ENCODE measurements around the gene COL27A1. TPM values are rescaled to one million over a fixed set of nuclear protein-coding genes. Genes with fewer than 3 reads are reported as not detected.
"Not testable (repeated sequence)": the region's sequence is repeated elsewhere in the genome, so short reads cannot be mapped to it uniquely, and the experiment has no call there.

The COL27A1 gene
- total RNA-seq, 2 experiments from 2014 or later = 8.9 to 9.1 TPM

GRCh38 chr9:114327749-114328148 is 172.4 kb downstream of the COL27A1 start:
- Mint-ChIP-seq H3K4me1 (peaks cover 8% of the 10 kb centered on the region), H3K9me3 (ENCODE audit: low read depth) (no peaks in the 10 kb centered on the region), H3K36me3 (ENCODE audit: low read depth) (no peaks in the 10 kb centered on the region), H3K27ac (no peak overlapping the region), H3K27me3 (no peaks in the 10 kb centered on the region), H3K4me3 (no peak overlapping the region)
- intact Hi-C loops (cut with DNase I, micrococcal nuclease) = no loop called here
- CTCF ChIA-PET = no interaction called here
- no peak for ATAC-seq
- POLR2A ChIA-PET = no interaction called here
- no peak for DNase-seq

DNA sequence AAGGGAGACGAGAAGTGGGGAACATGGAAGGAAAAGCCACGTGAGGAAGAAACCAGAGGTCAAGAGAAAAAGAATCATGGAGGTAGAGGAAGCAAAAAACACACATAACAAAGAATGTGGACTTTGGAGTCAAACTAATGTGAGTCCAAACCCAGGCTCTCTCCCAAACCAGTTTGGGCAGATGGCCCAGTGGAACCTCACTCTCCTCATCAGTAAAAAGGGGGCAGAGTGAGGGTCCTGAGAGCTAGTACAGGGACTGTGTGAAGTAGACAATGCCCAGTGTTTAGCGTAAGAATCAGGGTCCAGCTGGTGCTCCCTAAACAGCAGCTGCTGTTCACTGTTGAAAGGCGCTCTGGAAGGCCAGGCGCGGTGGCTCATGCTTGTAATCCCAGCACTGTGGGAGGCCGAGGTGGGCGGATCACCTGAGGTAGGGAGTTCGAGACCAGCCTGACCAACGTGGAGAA is 173.1 kb downstream of the COL27A1 start:
- ATAC-seq; H3K4me1 Mint-ChIP-seq; CTCF ChIA-PET; H3K27me3 Mint-ChIP-seq; POLR2A ChIA-PET; H3K36me3 Mint-ChIP-seq (ENCODE audit: low read depth); DNase-seq; intact Hi-C loops (cut with DNase I, micrococcal nuclease); H3K27ac Mint-ChIP-seq; H3K4me3 Mint-ChIP-seq; H3K9me3 Mint-ChIP-seq (ENCODE audit: low read depth): not testable (repeated sequence)

DNA sequence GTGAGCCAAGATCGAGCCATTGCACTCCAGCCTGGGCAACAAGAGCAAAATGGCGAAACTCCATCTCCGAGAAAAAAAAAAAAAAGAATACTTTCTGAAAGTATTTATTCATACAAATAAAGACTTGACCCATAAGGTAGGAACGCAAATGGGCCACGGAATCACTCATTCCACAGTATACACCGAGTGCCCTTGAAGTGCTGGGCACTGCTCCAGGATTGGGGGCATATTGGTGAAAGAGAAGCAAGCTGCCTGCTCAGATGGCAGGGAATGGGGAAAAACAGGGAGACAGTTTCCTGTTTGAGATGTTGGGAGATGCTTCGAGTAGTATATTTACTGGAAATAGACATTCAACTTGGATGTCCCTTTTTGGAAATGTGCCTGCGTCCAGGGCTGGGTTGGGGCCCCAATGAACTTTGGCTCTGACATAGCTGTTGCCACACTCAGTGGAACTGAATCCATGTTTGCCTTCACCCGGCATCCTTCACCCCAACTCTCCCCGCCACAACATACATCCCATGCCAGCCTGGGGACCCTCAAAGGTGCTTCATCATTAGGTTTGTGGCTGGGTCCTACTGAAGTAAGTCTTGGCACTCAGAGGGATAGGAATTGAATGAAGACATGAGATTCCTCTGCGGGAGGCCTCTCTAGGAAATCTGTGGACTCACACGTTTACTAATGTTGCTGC is 173.7 kb downstream of the COL27A1 start:
- not testable (repeated sequence) for DNase-seq

DNA sequence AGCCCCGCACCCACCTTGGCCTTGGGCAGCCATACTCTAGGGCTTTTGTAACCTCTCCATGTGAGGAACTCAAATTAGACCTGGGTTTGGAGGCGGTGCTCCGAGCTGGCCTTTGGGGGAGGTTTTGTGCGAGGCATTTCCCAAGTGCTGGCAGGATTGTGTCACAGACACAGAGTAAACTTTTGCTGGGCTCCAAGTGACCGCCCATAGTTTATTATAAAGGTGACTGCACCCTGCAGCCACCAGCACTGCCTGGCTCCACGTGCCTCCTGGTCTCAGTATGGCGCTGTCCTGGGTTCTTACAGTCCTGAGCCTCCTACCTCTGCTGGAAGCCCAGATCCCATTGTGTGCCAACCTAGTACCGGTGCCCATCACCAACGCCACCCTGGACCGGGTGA is 174.3 kb downstream of the COL27A1 start, which contains the start of gene ORM2:
ORM2 (plus strand) TSS at position 245 of the 398 bp plus-strand sequence; CDS start at position 281, 36 bp downstream.
- not testable (repeated sequence) for H3K9me3 Mint-ChIP-seq (ENCODE audit: low read depth)

More for the DNA sequence above, 173.7 kb downstream of the COL27A1 start:
- H3K27me3 Mint-ChIP-seq; POLR2A ChIA-PET; H3K4me3 Mint-ChIP-seq; H3K9me3 Mint-ChIP-seq (ENCODE audit: low read depth); H3K4me1 Mint-ChIP-seq; CTCF ChIA-PET; H3K36me3 Mint-ChIP-seq (ENCODE audit: low read depth); ATAC-seq; H3K27ac Mint-ChIP-seq; intact Hi-C loops (cut with DNase I, micrococcal nuclease): not testable (repeated sequence)

GRCh38 chr9:114330636-114331035 is 175.3 kb downstream of the COL27A1 start:
- H3K4me3 Mint-ChIP-seq = no peak overlapping the region

More for the DNA sequence above, 174.3 kb downstream of the COL27A1 start, which contains the start of gene ORM2:
- H3K4me1 Mint-ChIP-seq; POLR2A ChIA-PET; H3K4me3 Mint-ChIP-seq; H3K27ac Mint-ChIP-seq; DNase-seq; ATAC-seq; H3K36me3 Mint-ChIP-seq (ENCODE audit: low read depth); CTCF ChIA-PET; intact Hi-C loops (cut with DNase I, micrococcal nuclease); H3K27me3 Mint-ChIP-seq: not testable (repeated sequence)

DNA sequence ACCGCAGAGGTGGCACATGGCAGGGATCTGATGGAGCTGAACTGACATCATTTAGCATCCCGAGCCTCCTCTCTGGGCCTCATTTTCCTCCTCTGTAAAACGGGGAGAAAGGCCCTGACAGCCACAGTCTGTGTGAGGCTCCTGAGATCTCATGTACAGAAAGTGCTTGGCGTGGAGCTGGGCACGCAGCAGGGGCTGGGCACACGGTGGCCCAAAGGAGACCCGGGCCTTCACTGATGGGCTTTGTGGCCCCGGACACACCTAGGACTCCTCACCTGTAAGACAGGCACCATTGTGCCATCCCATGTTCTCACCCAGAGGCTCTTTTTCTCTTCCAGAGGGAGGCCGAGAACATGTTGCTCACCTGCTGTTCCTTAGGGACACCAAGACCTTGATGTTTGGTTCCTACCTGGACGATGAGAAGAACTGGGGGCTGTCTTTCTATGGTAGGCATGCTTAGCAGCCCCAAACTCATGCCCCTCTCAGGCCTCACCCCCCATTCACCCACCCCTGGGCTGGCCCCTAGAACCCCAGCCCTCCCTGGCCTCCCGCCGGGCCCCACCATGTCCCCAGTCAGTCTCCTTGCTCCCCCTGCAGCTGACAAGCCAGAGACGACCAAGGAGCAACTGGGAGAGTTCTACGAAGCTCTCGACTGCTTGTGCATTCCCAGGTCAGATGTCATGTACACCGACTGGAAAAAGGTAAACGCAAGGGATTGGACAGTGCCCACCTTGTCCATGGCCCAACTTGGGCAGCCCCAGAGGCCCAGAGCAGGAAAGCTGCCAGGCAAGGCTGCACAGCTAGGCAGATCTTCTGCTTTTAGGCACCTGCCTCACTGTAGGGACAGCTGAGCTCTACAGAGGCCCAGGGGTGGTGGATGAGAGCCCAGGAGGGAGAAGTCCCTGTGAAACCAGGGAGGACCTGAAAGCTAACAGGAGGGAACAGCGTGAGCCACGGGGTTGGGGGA is 176.2 kb downstream of the COL27A1 start:
- CTCF ChIA-PET = interaction anchor here (1.1 kb wide), 1 partner anchor 54 kb away, joined by 3 read pairs; no protein-coding TSS in a partner anchor
- H3K27me3 Mint-ChIP-seq; POLR2A ChIA-PET; H3K4me1 Mint-ChIP-seq; H3K4me3 Mint-ChIP-seq; intact Hi-C loops (cut with DNase I, micrococcal nuclease); H3K9me3 Mint-ChIP-seq (ENCODE audit: low read depth); DNase-seq: not testable (repeated sequence)
- H3K36me3 Mint-ChIP-seq (ENCODE audit: low read depth) = peaks cover 21% of the 10 kb centered on the region
- peak overlapping the region; percentile 37 for H3K27ac Mint-ChIP-seq
- peak; percentile 12 for ATAC-seq

More at GRCh38 chr9:114330636-114331035, 175.3 kb downstream of the COL27A1 start:
- no peak overlapping the region for H3K27ac Mint-ChIP-seq
- no peak for DNase-seq
- no peak for ATAC-seq
- no peaks in the 10 kb centered on the region for H3K27me3 Mint-ChIP-seq
- peaks cover 8% of the 10 kb centered on the region for H3K4me1 Mint-ChIP-seq
- H3K9me3 Mint-ChIP-seq (ENCODE audit: low read depth) = peaks cover 2% of the 10 kb centered on the region
- intact Hi-C loops (cut with DNase I, micrococcal nuclease) = no loop called here
- CTCF ChIA-PET = interaction anchor here (1.1 kb wide), 1 partner anchor 55 kb away, joined by 3 read pairs; no protein-coding TSS in a partner anchor
- H3K36me3 Mint-ChIP-seq (ENCODE audit: low read depth) = peaks cover 13% of the 10 kb centered on the region
- POLR2A ChIA-PET = no interaction called here

GRCh38 chr9:114332474-114333040 is 177.2 kb downstream of the COL27A1 start:
- peaks cover 30% of the 10 kb centered on the region for H3K36me3 Mint-ChIP-seq (ENCODE audit: low read depth)
- DNase-seq; H3K9me3 Mint-ChIP-seq (ENCODE audit: low read depth); H3K27ac Mint-ChIP-seq; POLR2A ChIA-PET; H3K4me1 Mint-ChIP-seq; CTCF ChIA-PET; intact Hi-C loops (cut with DNase I, micrococcal nuclease); H3K4me3 Mint-ChIP-seq; H3K27me3 Mint-ChIP-seq: not testable (repeated sequence)
- ATAC-seq = peak; percentile 24

GRCh38 chr9:114333718-114334117 is 178.4 kb downstream of the COL27A1 start:
- H3K36me3 Mint-ChIP-seq (ENCODE audit: low read depth) = peaks cover 38% of the 10 kb centered on the region
- H3K4me3 Mint-ChIP-seq; DNase-seq; ATAC-seq; H3K27me3 Mint-ChIP-seq; CTCF ChIA-PET; H3K9me3 Mint-ChIP-seq (ENCODE audit: low read depth); H3K27ac Mint-ChIP-seq; intact Hi-C loops (cut with DNase I, micrococcal nuclease); H3K4me1 Mint-ChIP-seq; POLR2A ChIA-PET: not testable (repeated sequence)

DNA sequence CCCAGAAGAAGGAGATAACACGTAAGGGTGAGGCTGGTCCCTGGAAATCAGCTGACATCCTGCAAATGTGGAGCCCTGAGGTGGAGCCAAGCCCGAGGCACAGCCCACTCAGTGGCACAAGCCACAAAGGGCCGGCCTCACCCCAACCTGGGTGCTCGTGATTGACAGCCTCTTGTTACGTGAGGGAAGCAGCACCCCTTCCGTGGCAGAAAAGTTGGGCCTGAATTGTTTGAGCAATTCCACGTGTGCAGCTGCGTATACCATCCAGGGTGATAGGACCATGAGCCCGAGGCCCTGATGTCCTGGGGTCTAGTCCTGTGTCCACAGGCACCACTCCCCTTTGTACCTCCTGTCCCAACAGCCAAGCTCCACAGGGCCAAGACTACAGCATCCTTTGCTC is 179.2 kb downstream of the COL27A1 start:
- DNase-seq (no peak), ATAC-seq (no peak)
- Mint-ChIP-seq H3K9me3 (ENCODE audit: low read depth) (peaks cover 2% of the 10 kb centered on the region), H3K4me3 (no peak overlapping the region), H3K27me3 (no peaks in the 10 kb centered on the region), H3K27ac (peak overlapping the region; percentile 35), H3K4me1 (peaks cover 11% of the 10 kb centered on the region), H3K36me3 (ENCODE audit: low read depth) (peaks cover 45% of the 10 kb centered on the region)
- intact Hi-C loops (cut with DNase I, micrococcal nuclease) = no loop called here
- CTCF ChIA-PET = interaction anchor here (0.8 kb wide), 1 partner anchor 19 kb away, joined by 4 read pairs; no protein-coding TSS in a partner anchor
- POLR2A ChIA-PET = no interaction called here

- ChIA-PET CTCF (no interaction called here), POLR2A (no interaction called here)
- ATAC-seq (no peak), DNase-seq (no peak)
- H3K36me3 Mint-ChIP-seq (ENCODE audit: low read depth) = peaks cover 58% of the 10 kb centered on the region
- intact Hi-C loops (cut with DNase I, micrococcal nuclease) = loop anchor here in 1 of 2 experiments (5.0 kb wide), 2 partner anchors 157 to 172 kb away; partner anchors contain the start of gene WHRN
- H3K4me1 Mint-ChIP-seq = peaks cover 8% of the 10 kb centered on the region
- no peaks in the 10 kb centered on the region for H3K27me3 Mint-ChIP-seq
- H3K4me3 Mint-ChIP-seq = no peak overlapping the region
- peaks cover 2% of the 10 kb centered on the region for H3K9me3 Mint-ChIP-seq (ENCODE audit: low read depth)
- no peak overlapping the region for H3K27ac Mint-ChIP-seq
These were observed 180.4 kb downstream of the COL27A1 start for GRCh38 chr9:114335745-114336144.

- peaks cover 61% of the 10 kb centered on the region for H3K36me3 Mint-ChIP-seq (ENCODE audit: low read depth)
- POLR2A ChIA-PET = interaction anchor here (1.1 kb wide), 1 partner anchor 50 kb away, joined by 3 read pairs; no protein-coding TSS in a partner anchor
- no peak overlapping the region for H3K4me3 Mint-ChIP-seq
- CTCF ChIA-PET = interaction anchor here (1.0 to 1.3 kb wide), 2 partner anchors 69 to 317 kb away, joined by 3 to 6 read pairs; no protein-coding TSS in a partner anchor
- H3K4me1 Mint-ChIP-seq = peaks cover 5% of the 10 kb centered on the region
- H3K27me3 Mint-ChIP-seq = no peaks in the 10 kb centered on the region
- H3K27ac Mint-ChIP-seq = no peak overlapping the region
- DNase-seq (no peak), ATAC-seq (no peak)
- H3K9me3 Mint-ChIP-seq (ENCODE audit: low read depth) = peaks cover 2% of the 10 kb centered on the region
- intact Hi-C loops (cut with DNase I, micrococcal nuclease) = loop anchor here in 1 of 2 experiments (5.0 kb wide), 2 partner anchors 156 to 171 kb away; partner anchors contain the start of gene WHRN
These were observed 180.8 kb downstream of the COL27A1 start for GRCh38 chr9:114336157-114336556.
